GM20000 (cell line): ENCODE measurements around the gene GFRA4.

ENCODE experiments used
- DNase-seq: peaks from one replicate; pipeline ENCODE4 v3.0.0; 2012; ENCODE audit warnings: low spot score
- TF ChIP-seq, protein P1 (sequence below): IDR thresholded peaks from 2 replicates; pipeline ENCODE4 v1.5.1; 2012; ENCODE audit warnings: mild to moderate bottlenecking, control low read depth; ENCODE audit errors: extremely low read depth, missing control alignments

Gene GFRA4

DNA sequence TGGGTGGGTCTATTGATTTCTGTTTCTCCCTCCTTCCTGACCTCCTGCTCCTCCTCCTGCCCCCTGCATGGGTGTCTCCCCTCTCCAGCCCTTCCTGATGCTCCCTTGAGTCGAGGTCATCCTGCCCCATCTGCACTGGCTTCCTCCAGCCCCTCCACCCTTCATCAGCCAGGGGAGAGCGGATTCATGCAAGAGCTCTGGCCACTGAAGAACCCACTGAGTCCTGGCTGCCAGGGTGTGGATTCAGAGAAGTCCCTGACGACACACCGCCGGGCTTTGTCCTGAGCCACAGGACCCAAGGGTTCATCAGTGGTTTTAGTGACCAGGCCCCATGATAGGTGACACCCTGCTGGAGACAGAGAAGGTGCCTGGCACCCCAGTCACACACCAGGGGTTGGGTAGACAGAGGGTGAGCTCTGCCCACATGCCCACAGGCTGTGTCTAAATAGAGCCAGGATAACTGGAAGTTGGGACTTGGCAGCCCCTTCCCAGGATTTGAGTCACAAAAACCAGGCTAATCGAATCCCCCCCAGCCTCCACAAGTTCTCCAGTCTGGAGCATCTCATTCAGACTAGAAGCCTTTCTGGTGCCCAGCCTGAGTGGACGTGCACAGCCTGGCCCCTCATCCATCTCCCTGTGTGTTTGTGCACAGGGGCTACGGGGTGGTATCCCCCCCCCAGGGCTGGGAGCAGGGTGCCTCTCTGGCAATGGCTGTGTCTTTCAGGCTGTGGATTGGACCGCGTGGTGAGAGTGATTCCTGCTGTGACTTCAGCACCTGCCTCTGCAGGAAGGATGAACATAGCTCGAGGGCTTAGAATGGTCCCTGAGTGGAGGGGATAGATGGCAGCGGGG lies 1.2 kb downstream of the GFRA4 start:
- DNase-seq = no peak
- TF ChIP-seq, protein P1, sequence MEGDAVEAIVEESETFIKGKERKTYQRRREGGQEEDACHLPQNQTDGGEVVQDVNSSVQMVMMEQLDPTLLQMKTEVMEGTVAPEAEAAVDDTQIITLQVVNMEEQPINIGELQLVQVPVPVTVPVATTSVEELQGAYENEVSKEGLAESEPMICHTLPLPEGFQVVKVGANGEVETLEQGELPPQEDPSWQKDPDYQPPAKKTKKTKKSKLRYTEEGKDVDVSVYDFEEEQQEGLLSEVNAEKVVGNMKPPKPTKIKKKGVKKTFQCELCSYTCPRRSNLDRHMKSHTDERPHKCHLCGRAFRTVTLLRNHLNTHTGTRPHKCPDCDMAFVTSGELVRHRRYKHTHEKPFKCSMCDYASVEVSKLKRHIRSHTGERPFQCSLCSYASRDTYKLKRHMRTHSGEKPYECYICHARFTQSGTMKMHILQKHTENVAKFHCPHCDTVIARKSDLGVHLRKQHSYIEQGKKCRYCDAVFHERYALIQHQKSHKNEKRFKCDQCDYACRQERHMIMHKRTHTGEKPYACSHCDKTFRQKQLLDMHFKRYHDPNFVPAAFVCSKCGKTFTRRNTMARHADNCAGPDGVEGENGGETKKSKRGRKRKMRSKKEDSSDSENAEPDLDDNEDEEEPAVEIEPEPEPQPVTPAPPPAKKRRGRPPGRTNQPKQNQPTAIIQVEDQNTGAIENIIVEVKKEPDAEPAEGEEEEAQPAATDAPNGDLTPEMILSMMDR = no peak

DNA sequence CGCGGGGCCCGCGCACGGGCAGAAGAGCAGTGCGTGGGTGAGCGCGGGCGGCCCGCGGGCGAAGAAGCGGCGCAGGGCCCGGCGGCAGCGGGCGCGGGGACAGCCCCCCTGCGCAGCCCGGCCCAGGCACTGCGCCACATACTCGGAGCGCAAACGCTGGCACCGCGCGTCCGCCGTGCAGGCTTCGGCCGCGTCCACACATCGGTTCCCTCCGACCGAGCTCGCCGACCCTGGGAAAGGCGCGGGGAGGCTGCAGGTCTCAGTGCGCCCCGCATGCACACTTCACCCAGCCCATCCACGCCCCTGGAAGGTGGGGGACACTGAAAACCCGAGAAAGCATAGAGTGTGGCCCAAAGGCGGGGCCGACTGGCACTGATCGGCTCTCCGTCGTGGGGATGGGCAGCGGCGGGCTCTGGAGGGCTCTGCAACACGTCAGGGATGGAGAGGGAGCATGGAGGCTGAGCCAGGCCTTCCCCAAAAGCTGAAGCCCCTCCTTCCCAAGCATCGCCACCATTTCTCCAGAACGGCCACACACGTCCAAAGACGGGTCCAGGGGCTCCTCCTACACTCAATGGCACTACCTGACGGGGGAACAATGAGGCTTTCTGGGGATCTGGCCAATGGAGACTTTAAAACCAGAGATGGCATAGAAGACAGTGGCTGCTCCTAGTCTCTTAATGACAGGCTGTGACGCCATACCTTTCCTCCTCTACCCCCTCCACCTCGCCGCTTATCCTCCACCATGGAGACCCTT lies 2.0 kb downstream of the GFRA4 start:
- peak; percentile 35 for DNase-seq
- TF ChIP-seq, protein P1 = no peak

DNA sequence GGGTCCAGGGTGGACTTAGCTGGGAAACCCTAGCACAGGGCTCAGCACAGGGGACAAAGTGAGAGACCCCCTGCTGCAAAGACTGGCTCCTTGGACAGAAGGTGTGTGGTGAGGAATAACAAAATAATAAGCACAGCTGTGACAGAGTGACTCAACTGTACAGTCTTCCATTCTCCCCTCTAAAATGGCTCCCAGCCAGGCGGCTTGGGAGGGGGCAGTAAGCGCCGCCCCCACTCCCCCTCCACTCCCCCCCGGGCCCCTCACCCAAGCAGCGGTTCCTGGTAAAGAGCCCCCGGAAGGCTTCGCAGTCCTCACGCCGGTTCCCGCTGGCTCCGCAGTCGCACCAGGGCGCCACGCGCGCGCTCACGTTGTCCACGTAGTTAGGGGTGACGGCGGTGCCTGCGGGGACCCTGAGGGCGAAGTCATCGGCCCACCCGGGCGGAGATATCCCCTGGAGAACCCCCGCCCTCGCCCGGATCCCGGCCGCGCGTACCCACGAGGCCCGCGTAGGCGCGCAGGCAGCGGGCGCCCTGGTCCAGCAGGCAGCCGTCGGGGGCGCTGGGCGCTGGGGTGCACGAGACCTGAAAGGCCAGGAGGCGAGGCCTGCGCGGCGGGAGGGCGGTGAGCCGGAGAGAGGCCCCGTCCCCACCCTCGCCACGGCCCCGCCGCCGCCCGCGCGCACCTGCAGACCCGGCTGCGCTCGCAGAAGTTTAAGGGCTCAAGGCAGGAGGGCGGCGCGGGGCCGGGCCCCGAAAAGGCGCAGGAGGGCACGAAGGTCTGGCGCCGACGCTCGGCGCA lies 2.7 kb downstream of the GFRA4 start:
- TF ChIP-seq, protein P1 = no peak
- peak; percentile 56 for DNase-seq

GRCh38 chr20:3659492-3660261 lies 3.5 kb downstream of the GFRA4 start:
- TF ChIP-seq, protein P1 = no peak
- DNase-seq = no peak

GRCh38 chr20:3658716-3659491 lies 4.3 kb downstream of the GFRA4 start:
- TF ChIP-seq, protein P1 = no peak
- peak; percentile 92 for DNase-seq

DNA sequence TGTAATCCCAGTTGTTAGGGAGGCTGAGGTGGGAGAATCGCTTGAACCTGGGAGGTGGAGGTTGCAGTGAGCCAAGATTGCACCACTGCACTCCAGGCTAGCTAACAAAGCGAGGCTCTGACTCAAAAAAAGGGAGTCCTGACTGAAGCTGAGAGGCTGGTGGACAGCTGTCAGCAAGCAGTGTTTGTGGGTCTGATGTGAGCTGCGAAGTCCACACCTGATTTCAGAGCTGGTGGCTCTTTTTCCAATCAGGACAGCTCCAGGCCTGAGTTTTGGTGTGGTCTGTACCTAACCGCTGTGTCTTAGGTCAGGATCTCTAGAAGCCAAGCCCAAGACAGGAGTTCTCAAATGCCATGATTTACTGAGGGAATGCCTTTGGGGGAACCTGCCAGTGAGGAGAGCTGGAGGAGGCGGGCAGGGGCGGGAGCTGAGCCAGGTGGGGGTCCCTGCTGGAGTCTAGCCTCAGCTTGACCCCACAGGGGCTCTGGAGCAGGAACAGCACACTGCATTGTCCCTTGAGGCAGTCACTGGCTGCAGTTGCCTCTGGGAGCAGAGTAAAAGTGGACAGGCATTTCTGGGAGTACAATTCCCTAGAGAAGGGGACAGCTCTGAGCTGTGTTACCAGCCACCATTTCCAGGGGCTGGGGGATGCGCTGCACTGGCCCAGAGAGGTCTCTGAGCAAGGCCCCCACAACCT lies 5.0 kb downstream of the GFRA4 start:
- TF ChIP-seq, protein P1 = no peak
- no peak for DNase-seq
